GM12801 (cell line): Measurements from ENCODE around the gene TRABD2B.

Experiments used
- CTCF ChIP-seq: IDR thresholded peaks from one replicate; pipeline ENCODE4 v1.5.1; 2011; ENCODE audit warnings: control low read depth; ENCODE audit not compliant: insufficient read length; ENCODE audit errors: extremely low read depth

TRABD2B gene

GRCh38 chr1:47745715-47746609 lies 251.2 kb downstream of the TRABD2B start:
- TF ChIP-seq CTCF: no peak

GRCh38 chr1:47742890-47743760 lies 254.1 kb downstream of the TRABD2B start:
- no peak for TF ChIP-seq CTCF

DNA sequence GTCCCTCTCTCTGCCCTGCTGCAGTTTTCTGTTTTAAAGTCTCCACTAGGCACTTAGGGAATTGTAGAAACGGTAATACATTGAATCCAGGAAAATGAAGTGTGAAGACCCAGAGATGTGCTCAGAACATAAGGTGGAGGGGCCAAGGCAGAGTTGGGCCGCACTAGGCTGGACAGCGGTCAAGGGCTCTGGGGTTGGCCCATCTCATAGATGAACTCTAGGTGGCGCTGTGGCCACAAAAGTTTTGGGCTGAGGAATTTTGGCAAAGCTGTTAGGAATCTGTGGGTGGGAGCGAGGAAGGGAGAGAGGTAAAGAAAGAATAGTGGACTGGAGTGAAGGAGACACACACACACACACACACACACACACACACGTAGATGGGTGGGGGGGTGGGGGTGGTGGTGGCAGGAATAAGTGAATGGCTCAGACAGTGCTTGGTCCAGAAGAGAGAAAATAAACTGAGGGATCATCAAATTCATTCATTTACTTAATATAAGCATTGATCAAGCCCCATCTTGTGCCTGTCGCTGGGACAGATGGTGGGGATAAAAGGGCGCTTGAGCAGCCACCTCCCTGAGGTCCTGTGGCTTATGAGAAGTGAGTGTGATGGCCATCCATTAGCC lies 258.5 kb downstream of the TRABD2B start:
- no peak for TF ChIP-seq CTCF

GRCh38 chr1:47732489-47732888 lies 264.7 kb downstream of the TRABD2B start:
- no peak for TF ChIP-seq CTCF

GRCh38 chr1:47731730-47732129 lies 265.5 kb downstream of the TRABD2B start:
- TF ChIP-seq CTCF: no peak

- no peak for TF ChIP-seq CTCF
Measured at GRCh38 chr1:47729685-47730084, 267.5 kb downstream of the TRABD2B start.

DNA sequence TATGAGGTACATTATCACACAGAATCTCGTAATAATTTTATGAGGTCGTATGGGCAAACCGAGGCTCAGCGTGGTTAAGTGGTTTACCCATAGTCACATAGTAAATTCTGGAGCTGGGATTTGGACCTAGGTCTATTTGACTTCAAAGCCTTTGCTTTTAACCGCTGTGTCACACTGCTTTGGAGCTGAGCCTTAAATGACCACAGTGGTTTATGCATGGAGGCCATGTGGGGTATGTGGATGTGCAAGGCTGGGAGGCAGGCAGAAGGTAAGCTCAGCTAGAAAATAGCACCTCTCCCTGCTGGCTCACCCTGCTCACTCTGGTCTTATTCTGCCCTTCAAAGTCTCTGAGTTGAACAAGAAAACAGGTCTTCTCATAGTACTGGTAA lies 269.5 kb downstream of the TRABD2B start:
- no peak for TF ChIP-seq CTCF
